HUES64 (cell line): Measurements from ENCODE around the gene WFDC10A. TPM values are rescaled to one million over a fixed set of nuclear protein-coding genes. Genes with fewer than 3 reads are reported as not detected.
"Not testable (repeated sequence)": the region's sequence is repeated elsewhere in the genome, so short reads cannot be mapped to it uniquely, and the experiment has no call there.

Experiments used
- H3K27ac ChIP-seq: 2 replicates; pipeline ENCODE4 v1.7.0; 2013; ENCODE audit warnings: low read depth, low read length, inconsistent platforms
- H3K27me3 ChIP-seq: 2 replicates; pipeline ENCODE4 v1.6.1; 2013; ENCODE audit warnings: mild to moderate bottlenecking, low read length; ENCODE audit not compliant: insufficient read depth
- H3K36me3 ChIP-seq: 2 replicates; pipeline ENCODE4 v1.6.1; 2013; ENCODE audit warnings: mild to moderate bottlenecking, low read length; ENCODE audit not compliant: insufficient read depth
- H3K4me1 ChIP-seq: 2 replicates; pipeline ENCODE4 v1.6.1; 2013; ENCODE audit warnings: mild to moderate bottlenecking, low read length, moderate library complexity; ENCODE audit not compliant: insufficient read depth
- H3K4me3 ChIP-seq: 2 replicates; pipeline ENCODE4 v1.5.1; 2013; ENCODE audit warnings: mild to moderate bottlenecking, low read length, moderate library complexity
- H3K9ac ChIP-seq: 2 replicates; pipeline ENCODE4 v1.6.1; 2013; ENCODE audit warnings: mild to moderate bottlenecking, low read depth, low read length
- H3K9me3 ChIP-seq: 2 replicates; pipeline ENCODE4 v1.6.1; 2013; ENCODE audit warnings: low read depth, low read length; ENCODE audit not compliant: insufficient read depth
- WGBS: fragments of 150-250, 120-280 bp; methylation state at CpG from one replicate; pipeline ENCODE4 v1.1.7; 2013; ENCODE audit warnings: missing lambda C conversion rate; 5-methylcytosine and 5-hydroxymethylcytosine counted together
- polyA plus RNA-seq, 2 experiments: library from polyadenylated mRNA; stranded (reverse); fragments of 50-300 nt; gene quantifications; one replicate each; pipeline ENCODE4 v1.2.3, GENCODE V29; 2013

The WFDC10A gene
- polyA plus RNA-seq (2013, experiment 1 of 2) = not detected
- 0.63 TPM for polyA plus RNA-seq (2013, experiment 2 of 2)

GRCh38 chr20:45629496-45630100 lies at the start of gene WFDC10A:
TSS of gene WFDC10A (plus strand) at chr20:45629739. CDS start at chr20:45629814, 75 bp downstream.
- no peaks in the 10 kb centered on the region for H3K27me3 ChIP-seq
- no peaks in the 10 kb centered on the region for H3K9me3 ChIP-seq
- no peak within 1 kb of the TSS for H3K9ac ChIP-seq
- no peak within 1 kb of the TSS for H3K4me3 ChIP-seq
- no peaks in the 10 kb centered on the region for H3K4me1 ChIP-seq
- 20% methylated on average over 9 of the region's 9 CpGs for WGBS
- H3K27ac ChIP-seq = no peak within 1 kb of the TSS
- no peaks in the 10 kb centered on the region for H3K36me3 ChIP-seq

DNA sequence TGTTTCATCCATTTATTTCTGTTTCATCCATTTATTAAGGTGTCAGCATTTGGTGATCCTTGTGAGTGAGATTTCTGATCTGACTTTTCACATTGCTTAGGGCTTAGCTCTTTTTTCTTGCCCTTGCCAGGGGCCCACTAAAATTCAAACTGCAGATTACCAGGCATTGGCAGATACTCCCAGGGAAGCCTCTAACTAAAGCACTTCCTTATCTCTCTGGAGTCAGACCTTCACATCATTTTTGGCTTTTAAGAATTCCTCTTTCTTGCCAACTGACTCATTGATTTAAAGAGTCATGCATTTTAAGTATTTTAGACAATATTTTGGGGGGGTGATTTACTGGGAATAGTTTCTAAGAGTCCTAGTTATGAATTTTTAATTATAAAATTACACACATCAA lies 47.8 kb upstream of the WFDC10A start:
- H3K27me3 ChIP-seq = no peaks in the 10 kb centered on the region
- no peak overlapping the region for H3K9ac ChIP-seq
- no peak overlapping the region for H3K27ac ChIP-seq
- peaks cover 29% of the 10 kb centered on the region for H3K4me1 ChIP-seq
- H3K9me3 ChIP-seq = no peaks in the 10 kb centered on the region
- H3K36me3 ChIP-seq = no peaks in the 10 kb centered on the region
- no peak overlapping the region for H3K4me3 ChIP-seq

GRCh38 chr20:45583502-45583901 lies 46.0 kb upstream of the WFDC10A start:
- Histone ChIP-seq H3K4me1 (peaks cover 23% of the 10 kb centered on the region), H3K27ac (no peak overlapping the region), H3K9me3 (no peaks in the 10 kb centered on the region), H3K9ac (no peak overlapping the region), H3K27me3 (no peaks in the 10 kb centered on the region), H3K36me3 (no peaks in the 10 kb centered on the region), H3K4me3 (no peak overlapping the region)
- 27% methylated on average over 1 of the region's 3 CpGs for WGBS

DNA sequence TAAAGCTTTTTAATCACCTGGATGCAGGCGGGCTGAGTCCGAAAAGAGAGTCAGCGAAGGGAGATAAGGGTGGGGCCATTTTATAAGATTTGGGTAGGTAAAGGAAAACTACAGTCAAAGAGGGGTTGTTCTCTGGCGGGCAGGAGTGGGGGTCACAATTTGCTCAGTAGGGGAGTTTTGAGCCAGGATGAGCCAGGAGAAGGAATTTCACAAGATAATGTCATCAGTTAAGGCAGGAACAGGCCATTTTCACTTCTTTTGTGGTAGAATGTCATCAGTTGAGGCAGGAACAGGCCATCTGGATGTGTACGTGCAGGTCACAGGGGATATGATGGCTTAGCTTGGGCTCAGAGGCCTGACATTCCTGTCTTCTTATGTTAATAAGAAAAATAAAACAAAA lies 45.2 kb upstream of the WFDC10A start:
- 68% methylated on average over 5 of the region's 5 CpGs for WGBS
- H3K27ac ChIP-seq, H3K4me3 ChIP-seq: not testable (repeated sequence)

GRCh38 chr20:45585986-45586385 lies 43.6 kb upstream of the WFDC10A start:
- WGBS = 93% methylated on average over 5 of the region's 5 CpGs
- H3K36me3 ChIP-seq, H3K27me3 ChIP-seq, H3K9me3 ChIP-seq, H3K4me3 ChIP-seq, H3K27ac ChIP-seq, H3K9ac ChIP-seq: not testable (repeated sequence)
- H3K4me1 ChIP-seq = peaks cover 21% of the 10 kb centered on the region

More for the DNA sequence above, 45.2 kb upstream of the WFDC10A start:
- not testable (repeated sequence) for H3K9me3 ChIP-seq, H3K36me3 ChIP-seq, H3K27me3 ChIP-seq, H3K9ac ChIP-seq
- peaks cover 21% of the 10 kb centered on the region for H3K4me1 ChIP-seq

DNA sequence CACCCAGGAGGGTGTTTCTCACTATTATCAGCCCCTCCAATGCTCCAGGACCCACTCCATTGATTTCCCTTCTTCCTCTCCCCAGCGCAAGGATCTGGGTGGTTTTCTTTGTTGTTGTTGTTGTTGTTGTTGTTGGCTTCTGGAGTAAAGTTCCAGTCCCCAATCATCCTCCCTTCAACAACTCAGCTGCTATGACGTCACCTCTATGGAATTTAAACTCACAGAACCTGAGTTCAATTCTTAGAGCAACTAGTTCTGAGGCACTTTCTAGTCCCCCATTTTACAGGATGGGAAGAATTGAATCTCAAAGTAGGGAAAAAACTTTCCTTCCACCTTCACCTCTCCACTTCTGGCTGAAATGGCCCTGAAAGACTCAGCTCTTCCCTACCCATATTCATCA lies 40.7 kb upstream of the WFDC10A start:
- 67% methylated on average over 1 of the region's 2 CpGs for WGBS
- Histone ChIP-seq H3K4me3 (no peak overlapping the region), H3K27ac (no peak overlapping the region), H3K4me1 (peaks cover 3% of the 10 kb centered on the region), H3K27me3 (no peaks in the 10 kb centered on the region), H3K36me3 (no peaks in the 10 kb centered on the region), H3K9ac (no peak overlapping the region), H3K9me3 (peaks cover 3% of the 10 kb centered on the region; the same call in 1 of the 2 replicates)

DNA sequence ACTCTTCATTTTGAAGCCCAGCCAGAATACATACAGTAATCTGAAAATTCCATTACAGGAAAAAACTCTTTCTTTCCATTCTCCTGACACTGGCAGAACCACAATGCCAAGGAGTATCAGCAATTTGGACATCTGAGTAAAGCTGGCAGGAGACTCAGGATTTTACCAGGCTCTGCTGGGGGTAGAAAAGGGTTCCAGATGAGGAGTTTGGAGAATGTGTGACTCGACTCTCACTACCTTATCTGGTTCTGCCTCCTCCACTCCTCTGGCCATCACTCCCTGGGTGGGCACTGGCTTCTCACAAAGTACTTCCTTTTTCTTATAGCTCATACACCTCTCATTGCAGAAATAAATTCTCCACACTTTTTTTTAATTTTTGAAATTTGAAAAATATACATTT lies 39.8 kb upstream of the WFDC10A start:
- 91% methylated on average over 1 of the region's 1 CpG for WGBS
- Histone ChIP-seq H3K9ac (no peak overlapping the region), H3K27ac (no peak overlapping the region), H3K9me3 (peaks cover 3% of the 10 kb centered on the region; the same call in 1 of the 2 replicates), H3K4me1 (no peaks in the 10 kb centered on the region), H3K36me3 (no peaks in the 10 kb centered on the region), H3K27me3 (no peaks in the 10 kb centered on the region), H3K4me3 (no peak overlapping the region)

GRCh38 chr20:45592574-45593189 lies 36.9 kb upstream of the WFDC10A start:
- no peaks in the 10 kb centered on the region for H3K36me3 ChIP-seq
- WGBS = 82% methylated on average over 5 of the region's 5 CpGs
- no peaks in the 10 kb centered on the region for H3K27me3 ChIP-seq
- H3K27ac ChIP-seq = no peak overlapping the region
- no peaks in the 10 kb centered on the region for H3K4me1 ChIP-seq
- no peak overlapping the region for H3K4me3 ChIP-seq
- peaks cover 3% of the 10 kb centered on the region; the same call in 1 of the 2 replicates for H3K9me3 ChIP-seq
- H3K9ac ChIP-seq = no peak overlapping the region

- WGBS = no CpG with 5 or more reads among the region's 1 CpG
- no peak overlapping the region for H3K4me3 ChIP-seq
- H3K9ac ChIP-seq = no peak overlapping the region
- no peak overlapping the region for H3K27ac ChIP-seq
- peaks cover 3% of the 10 kb centered on the region; the same call in 1 of the 2 replicates for H3K9me3 ChIP-seq
- H3K27me3 ChIP-seq = no peaks in the 10 kb centered on the region
- no peaks in the 10 kb centered on the region for H3K4me1 ChIP-seq
- no peaks in the 10 kb centered on the region for H3K36me3 ChIP-seq
Observed at GRCh38 chr20:45593498-45593897, 36.0 kb upstream of the WFDC10A start.

GRCh38 chr20:45595235-45595634 lies 34.3 kb upstream of the WFDC10A start:
- Histone ChIP-seq H3K9ac (no peak overlapping the region), H3K27ac (no peak overlapping the region), H3K9me3 (peaks cover 3% of the 10 kb centered on the region; the same call in 1 of the 2 replicates), H3K36me3 (no peaks in the 10 kb centered on the region), H3K27me3 (no peaks in the 10 kb centered on the region), H3K4me1 (no peaks in the 10 kb centered on the region), H3K4me3 (no peak overlapping the region)
- WGBS = 46% methylated on average over 1 of the region's 1 CpG

DNA sequence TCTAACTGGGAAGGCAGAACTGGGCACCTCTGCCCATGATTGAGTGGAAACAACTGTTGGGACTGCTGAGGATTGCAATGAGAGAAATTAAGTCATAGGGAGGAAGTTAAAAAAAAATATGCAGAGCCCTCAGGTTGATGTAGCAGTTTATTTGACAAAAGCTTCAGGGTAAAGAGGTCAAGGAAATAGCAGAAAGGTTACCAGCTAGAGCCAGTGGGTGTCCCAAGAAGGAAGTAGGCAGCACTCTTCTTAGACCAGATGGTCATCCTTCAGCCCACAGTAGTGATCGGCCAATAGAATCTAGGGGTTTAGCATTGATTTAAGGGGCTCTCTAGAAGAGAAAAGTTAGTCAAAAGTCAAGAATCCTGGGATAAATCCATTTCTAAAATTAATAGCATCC lies 21.7 kb upstream of the WFDC10A start:
- H3K9ac ChIP-seq = no peak overlapping the region
- 93% methylated on average over 1 of the region's 1 CpG for WGBS
- H3K4me3 ChIP-seq = no peak overlapping the region
- peaks cover 12% of the 10 kb centered on the region for H3K4me1 ChIP-seq
- H3K36me3 ChIP-seq = no peaks in the 10 kb centered on the region
- no peak overlapping the region for H3K27ac ChIP-seq
- H3K9me3 ChIP-seq = peaks cover 18% of the 10 kb centered on the region
- H3K27me3 ChIP-seq = no peaks in the 10 kb centered on the region
